ENCODE results near the gene BANP.

GRCh38 chr16:88103581-88104188 is 152.5 kb downstream of the BANP start:
- TF ChIP-seq EZH2 (IDR thresholded peaks at IDR 0.05; ENCODE audit: low read length, missing control alignments) (no peak), CTCF (conservative IDR thresholded peaks at IDR 0.05 in 1 of 2, IDR thresholded peaks at IDR 0.05 in 1 of 2; ENCODE audit: low read depth in 1 of 2, low read length in 2 of 2) (no peak)

Measured in fibroblast of lung (primary cell).